Measurements from ENCODE around the gene DYRK4. TPM values are rescaled to one million over a fixed set of nuclear protein-coding genes. Genes with fewer than 3 reads are reported as not detected.

Gene DYRK4
- total RNA-seq, 3 donors from 2014 or later (not counting 1 experiment from before 2014, with no cell fraction given) = 11.3 to 15.3 (median 14.2) TPM

- Histone ChIP-seq H3K4me3 (ENCODE audit: low read length) (no peak overlapping the region), H3K36me3 (ENCODE audit: control insufficient read depth, insufficient read depth, low read length) (peaks cover 38% of the 10 kb centered on the region), H3K9me3 (ENCODE audit: control insufficient read depth, insufficient read depth, low read length) (no peaks in the 10 kb centered on the region), H3K4me1 (ENCODE audit: control insufficient read depth, insufficient read depth, low read length) (peaks cover 3% of the 10 kb centered on the region), H3K27ac (ENCODE audit: low read length) (no peak overlapping the region), H3K27me3 (ENCODE audit: control insufficient read depth, insufficient read depth, low read length) (no peaks in the 10 kb centered on the region)
- intact Hi-C loops (cut with micrococcal nuclease) = no loop called here
- ATAC-seq = no peak
- no peak for TF ChIP-seq CTCF (IDR thresholded peaks at IDR 0.05)
- H3K4me1 Mint-ChIP-seq = peaks cover 37 to 41% of the 10 kb centered on the region in 2 donors
- no peak overlapping the region for H3K27ac Mint-ChIP-seq
- no peak for DNase-seq
- WGBS (ENCODE audit: insufficient coverage) = no CpG with 5 or more reads among the region's 2 CpGs
- H3K9me3 Mint-ChIP-seq = no peaks in the 10 kb centered on the region
- no peak overlapping the region for H3K4me3 Mint-ChIP-seq
- peaks cover 6% of the 10 kb centered on the region for H3K36me3 Mint-ChIP-seq
- no peaks in the 10 kb centered on the region for H3K27me3 Mint-ChIP-seq (ENCODE audit: low read depth in 2 of 2)
Measured at GRCh38 chr12:4653691-4654090, 91.7 kb downstream of the DYRK4 start.

Other genes starting within 250 kb of the DYRK4 start
- 1 to 10 TPM; 6.1 to 7.4 (median 7.3) TPM for gene TIGAR, start 241.0 kb upstream of the DYRK4 start, total RNA-seq
- not detected for gene FGF23, start 182.5 kb upstream of the DYRK4 start, total RNA-seq
- not detected for gene FGF6, start 116.4 kb upstream of the DYRK4 start, total RNA-seq
- gene RAD51AP1, start 23.3 kb upstream of the DYRK4 start, total RNA-seq = 1 to 10 TPM; 3.4 to 5.4 (median 5.2) TPM
- gene AKAP3, start 86.8 kb downstream of the DYRK4 start, total RNA-seq = under 1 TPM; 0.56 to 1.00 (median 0.58) TPM
- gene NDUFA9, start 86.9 kb downstream of the DYRK4 start, total RNA-seq = 100 to 1,000 TPM; 106 to 114 (median 109) TPM
- gene GALNT8, start 158.2 kb downstream of the DYRK4 start, total RNA-seq = under 1 TPM; 0.19 to 0.73 (median 0.41) TPM